NCI-H82 treated with DMSO at 0.1 percent for 48 hours (cell line): Measurements from ENCODE around the gene PROX2.

Experiments
- DNase-seq: peaks from one replicate; lab custom pipeline; 2025; ENCODE audit not compliant: unreplicated experiment; lab: John Stamatoyannopoulos, UW

Gene PROX2

GRCh38 chr14:74846968-74847665 lies 28.8 kb downstream of the PROX2 start:
- DNase-seq: no peak

GRCh38 chr14:74846168-74846567 lies 29.8 kb downstream of the PROX2 start:
- DNase-seq: no peak

GRCh38 chr14:74843653-74844052 lies 32.3 kb downstream of the PROX2 start:
- no peak for DNase-seq

- no peak for DNase-seq
Observed at GRCh38 chr14:74841230-74842207, 34.4 kb downstream of the PROX2 start.

GRCh38 chr14:74840603-74841030 lies 35.3 kb downstream of the PROX2 start:
- DNase-seq: no peak

GRCh38 chr14:74838166-74838565 lies 37.8 kb downstream of the PROX2 start:
- DNase-seq: no peak

- no peak for DNase-seq
Observed at GRCh38 chr14:74836251-74836960, 39.5 kb downstream of the PROX2 start.

- no peak for DNase-seq
Observed at GRCh38 chr14:74835645-74836250, 40.2 kb downstream of the PROX2 start.

- no peak for DNase-seq
Observed at GRCh38 chr14:74834692-74835392, 41.1 kb downstream of the PROX2 start.

GRCh38 chr14:74832849-74833248 lies 43.1 kb downstream of the PROX2 start:
- DNase-seq: no peak

GRCh38 chr14:74829251-74829650 lies 46.7 kb downstream of the PROX2 start:
- DNase-seq: no peak

- no peak for DNase-seq
Observed at GRCh38 chr14:74826574-74826973, 49.4 kb downstream of the PROX2 start.
